OCI-LY1 (cell line): ENCODE data around the gene CIZ1.

Experiments
- CTCF ChIP-seq: fragments of 200-600 bp; sonication (generic), shearing (Covaris generic); IDR thresholded peaks from 2 replicates; pipeline ENCODE4 v1.5.1; 2017; ENCODE audit warnings: mild to moderate bottlenecking, antibody characterized with exemption, low read length, moderate library complexity, mixed read lengths
- EZH2 ChIP-seq: fragments of 200-600 bp; sonication (generic), shearing (Covaris generic); IDR thresholded peaks from 2 replicates; pipeline ENCODE4 v1.8.0; 2017; ENCODE audit warnings: borderline replicate concordance, mixed run types, mild to moderate bottlenecking, antibody characterized with exemption, low read length, moderate library complexity, mixed read lengths

GRCh38 chr9:128206484-128206883 is 15.1 kb upstream of the CIZ1 start:
- TF ChIP-seq CTCF (no peak), EZH2 (no peak)
